Measurements from ENCODE around the gene OSBPL9. TPM values are rescaled to one million over a fixed set of nuclear protein-coding genes. Genes with fewer than 3 reads are reported as not detected.

Gene OSBPL9
- total and polyA plus RNA-seq, 9 of the 15 experiments (the other 6 are each of a cell fraction or from before 2014, with no cell fraction given): 43.9 to 217 (median 170) TPM

- no peak for TF ChIP-seq KLF1 (tag; IDR thresholded peaks at IDR 0.05)
Measured at GRCh38 chr1:51600965-51601364, 15.9 kb upstream of the OSBPL9 start (continued).

- H3K9me3 ChIP-seq (replicated peaks; ENCODE audit: control insufficient read depth, insufficient read depth, low read depth, low read length): no peaks in the 10 kb centered on the region
- in situ Hi-C loops (cut with MboI): no loop called here
- TF ChIP-seq HDAC3 (IDR thresholded peaks at IDR 0.05; ENCODE audit: borderline replicate concordance, partially characterized antibody): no peak
- TF ChIP-seq ZNF76 (CRISPR knock-in tag; IDR thresholded peaks at IDR 0.05; ENCODE audit: borderline replicate concordance): no peak
- TF ChIP-seq CBX3 (IDR thresholded peaks at IDR 0.05; ENCODE audit: borderline replicate concordance in 1 of 2, low read length in 2 of 2): no peak
- TF ChIP-seq TFAM (CRISPR knock-in tag; conservative IDR thresholded peaks at IDR 0.05): no peak
- no peak for TF ChIP-seq RNF219 (CRISPR knock-in tag; IDR thresholded peaks at IDR 0.05)
- no peak for TF ChIP-seq ZNF316 (IDR thresholded peaks at IDR 0.05)
- TF ChIP-seq, protein P1, sequence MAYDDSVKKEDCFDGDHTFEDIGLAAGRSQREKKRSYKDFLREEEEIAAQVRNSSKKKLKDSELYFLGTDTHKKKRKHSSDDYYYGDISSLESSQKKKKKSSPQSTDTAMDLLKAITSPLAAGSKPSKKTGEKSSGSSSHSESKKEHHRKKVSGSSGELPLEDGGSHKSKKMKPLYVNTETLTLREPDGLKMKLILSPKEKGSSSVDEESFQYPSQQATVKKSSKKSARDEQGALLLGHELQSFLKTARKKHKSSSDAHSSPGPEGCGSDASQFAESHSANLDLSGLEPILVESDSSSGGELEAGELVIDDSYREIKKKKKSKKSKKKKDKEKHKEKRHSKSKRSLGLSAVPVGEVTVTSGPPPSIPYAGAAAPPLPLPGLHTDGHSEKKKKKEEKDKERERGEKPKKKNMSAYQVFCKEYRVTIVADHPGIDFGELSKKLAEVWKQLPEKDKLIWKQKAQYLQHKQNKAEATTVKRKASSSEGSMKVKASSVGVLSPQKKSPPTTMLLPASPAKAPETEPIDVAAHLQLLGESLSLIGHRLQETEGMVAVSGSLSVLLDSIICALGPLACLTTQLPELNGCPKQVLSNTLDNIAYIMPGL (CRISPR knock-in tag; IDR thresholded peaks at IDR 0.05): no peak
- no peak for TF ChIP-seq MTA1 (IDR thresholded peaks at IDR 0.05; ENCODE audit: borderline replicate concordance)
- TF ChIP-seq HMGN3 (IDR thresholded peaks at IDR 0.05; ENCODE audit: borderline replicate concordance, extremely low read depth, insufficient read length, low read depth, low read length): no peak
- TF ChIP-seq CREM (IDR thresholded peaks at IDR 0.05; ENCODE audit: low read depth): no peak
- TF ChIP-seq ZNF277 (CRISPR knock-in tag; IDR thresholded peaks at IDR 0.05; ENCODE audit: borderline replicate concordance): no peak
- no peak for TF ChIP-seq ZNF146 (CRISPR knock-in tag; IDR thresholded peaks at IDR 0.05; ENCODE audit: unreplicated experiment)
- no peak for TF ChIP-seq HIVEP1 (CRISPR knock-in tag; IDR thresholded peaks at IDR 0.05)
- no peak for TF ChIP-seq ZNF77 (CRISPR knock-in tag; IDR thresholded peaks at IDR 0.05)
- no peak for TF ChIP-seq ARID2 (IDR thresholded peaks at IDR 0.05)
- TF ChIP-seq ZNF717 (CRISPR knock-in tag; IDR thresholded peaks at IDR 0.05): no peak
Measured at GRCh38 chr1:51605961-51606723, 10.8 kb upstream of the OSBPL9 start.

More at GRCh38 chr1:51605961-51606723, 10.8 kb upstream of the OSBPL9 start:
- peak overlapping the region; percentile 69 for H2AFZ ChIP-seq (ENCODE audit: low read depth, low read length)
- H3K79me2 ChIP-seq (ENCODE audit: control insufficient read depth, insufficient read depth, low read length): no peaks in the 10 kb centered on the region
- CTCF ChIA-PET (ENCODE audit: low intra/inter-chr PET ratio): no interaction called here
- DNase-seq (ENCODE audit: extremely low read depth in 1 of 4, low spot score in 3 of 4) (no peak), ATAC-seq (peak; percentile 40), FAIRE-seq (no peak)
- peaks cover 3 to 13% of the 10 kb centered on the region in 2 experiments; a peak in 3 of 5 replicates for H3K4me1 ChIP-seq (replicated peaks in 1 of 2; ENCODE audit: control insufficient read depth in 2 of 2, insufficient read depth in 2 of 2, low read length in 2 of 2)
- H3K4me2 ChIP-seq (ENCODE audit: insufficient read depth, low read length): no peak overlapping the region
- no peaks in the 10 kb centered on the region for H3K9me1 ChIP-seq (ENCODE audit: control insufficient read depth, insufficient read depth, low read length)
- 47% methylated on average over 5 of the region's 5 CpGs for WGBS (ENCODE audit: insufficient coverage, low coverage, missing lambda C conversion rate)
- intact Hi-C loops (cut with micrococcal nuclease): no loop called here
- peak overlapping the region in 1 of 2 experiments; percentile 14; a peak in 1 of 4 replicates for H3K9ac ChIP-seq (ENCODE audit: insufficient read depth in 1 of 2, low read depth in 2 of 2, low read length in 2 of 2)
- H3K27ac ChIP-seq (ENCODE audit: extremely low read depth, low read depth, low read length): no peak overlapping the region
- H3K4me3 ChIP-seq: no peak overlapping the region
- H4K20me1 ChIP-seq (replicated peaks; ENCODE audit: control insufficient read depth, insufficient read depth, low read length): no peaks in the 10 kb centered on the region
- no peaks in the 10 kb centered on the region for H3K36me3 ChIP-seq (ENCODE audit: control insufficient read depth, insufficient read depth, low read length)
- POLR2A ChIA-PET: interaction anchor here (0.6 to 1.4 kb wide), 5 partner anchors 11 to 1183 kb away, joined by 3 to 5 read pairs (median 3); no protein-coding TSS in a partner anchor
- no TSS peak for BruUV-seq (replicated peaks)
- no peaks in the 10 kb centered on the region for H3K27me3 ChIP-seq (ENCODE audit: control insufficient read depth in 2 of 2, insufficient read depth in 2 of 2, low read length in 2 of 2)
